ENCODE data around the gene PERM1.
A peak's percentile ranks its signal among the peaks of the same experiment; 100 is the strongest.
"Not testable (repeated sequence)": the region's sequence is repeated elsewhere in the genome, so short reads cannot be mapped to it uniquely, and the experiment has no call there.

PERM1 gene

DNA sequence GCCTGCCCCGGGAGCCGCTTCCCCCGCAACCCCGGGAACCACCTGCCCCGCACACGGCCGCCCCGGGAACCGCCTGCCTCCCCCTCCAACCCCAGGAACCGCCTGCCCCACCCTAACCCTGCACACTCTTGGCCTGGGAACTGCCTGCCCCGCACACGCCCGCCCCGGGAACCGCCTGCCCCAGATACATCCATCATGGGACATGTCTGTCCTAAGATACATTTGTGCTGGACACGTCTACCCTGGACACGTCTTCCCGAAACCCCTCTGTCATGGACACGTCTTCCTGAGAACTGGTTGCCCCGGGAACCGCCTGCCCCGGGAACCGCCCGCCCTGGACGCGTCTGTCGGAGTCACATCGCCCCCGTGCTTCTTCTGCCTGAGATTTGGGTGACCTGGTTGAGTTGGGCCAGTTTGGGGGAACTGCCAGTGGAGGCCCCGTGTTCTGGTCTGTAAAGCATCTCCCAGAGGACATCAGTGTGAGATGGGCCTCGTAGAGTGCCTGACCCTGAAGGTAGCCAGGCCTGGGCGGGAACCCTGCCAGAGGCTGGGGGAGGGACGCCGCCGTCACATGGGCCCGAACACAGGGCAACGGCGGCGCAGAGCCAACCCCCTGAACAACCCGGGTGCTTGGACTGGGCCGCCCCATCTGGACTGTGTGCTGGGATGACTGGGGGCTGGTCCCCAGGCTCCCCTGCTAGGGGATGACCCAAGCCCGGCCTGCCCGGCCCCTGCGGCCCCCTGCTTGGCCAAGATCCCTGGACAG lies 3.6 kb downstream of the PERM1 start:
- no peak for DNase-seq (ENCODE audit: low read depth)

DNA sequence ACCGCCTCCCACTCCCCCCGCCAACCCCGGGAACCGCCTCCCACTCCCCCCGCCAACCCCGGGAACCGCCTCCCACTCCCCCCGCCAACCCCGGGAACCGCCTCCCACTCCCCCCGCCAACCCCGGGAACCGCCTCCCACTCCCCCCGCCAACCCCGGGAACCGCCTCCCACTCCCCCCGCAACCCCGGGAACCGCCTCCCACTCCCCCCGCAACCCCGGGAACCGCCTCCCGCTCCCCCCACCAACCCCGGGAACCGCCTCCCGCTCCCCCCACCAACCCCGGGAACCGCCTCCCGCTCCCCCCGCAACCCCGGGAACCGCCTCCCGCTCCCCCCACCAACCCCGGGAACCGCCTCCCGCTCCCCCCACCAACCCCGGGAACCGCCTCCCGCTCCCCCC lies 5.1 kb downstream of the PERM1 start:
- not testable (repeated sequence) for DNase-seq (ENCODE audit: low read depth)

DNA sequence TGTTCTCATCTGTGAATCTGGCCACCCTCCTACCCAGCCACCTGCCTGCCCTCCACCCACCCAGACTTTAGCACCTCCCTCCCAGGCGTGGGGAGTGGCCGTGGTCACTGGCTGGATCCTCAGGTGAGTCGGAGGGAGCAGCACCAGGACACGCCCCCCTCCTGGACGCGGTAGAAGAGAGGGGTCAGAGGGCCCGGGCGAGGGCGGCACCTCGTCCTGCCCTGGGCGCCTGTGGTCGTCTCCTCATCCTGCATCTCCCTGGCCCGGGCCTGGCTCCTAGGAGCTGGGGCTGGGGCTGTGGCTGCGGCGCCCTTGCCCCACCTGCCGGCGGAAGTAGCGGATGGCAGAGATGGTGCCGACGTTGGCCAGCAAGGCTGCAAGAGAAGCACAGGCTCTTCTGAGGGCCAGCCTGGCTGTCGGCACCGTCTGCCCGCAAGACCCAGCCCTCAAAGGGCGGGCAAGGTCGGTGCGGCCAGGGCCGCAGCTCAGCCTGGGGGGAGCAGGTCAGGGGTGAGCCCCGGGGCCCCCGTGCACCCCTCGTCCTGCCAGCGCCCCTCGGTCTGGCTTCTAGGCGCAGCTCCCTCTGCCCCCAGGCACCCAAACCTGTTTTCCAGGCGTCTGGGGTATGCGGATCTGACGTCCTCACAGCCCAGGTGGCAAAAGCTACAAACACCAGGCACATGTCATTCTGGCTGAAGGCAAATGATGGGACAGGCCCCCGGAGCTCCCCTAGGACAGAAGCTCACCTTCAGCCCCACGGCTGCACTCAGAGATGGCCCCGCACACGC lies 5.8 kb downstream of the PERM1 start:
- peak; percentile 47 for DNase-seq (ENCODE audit: low read depth)

DNA sequence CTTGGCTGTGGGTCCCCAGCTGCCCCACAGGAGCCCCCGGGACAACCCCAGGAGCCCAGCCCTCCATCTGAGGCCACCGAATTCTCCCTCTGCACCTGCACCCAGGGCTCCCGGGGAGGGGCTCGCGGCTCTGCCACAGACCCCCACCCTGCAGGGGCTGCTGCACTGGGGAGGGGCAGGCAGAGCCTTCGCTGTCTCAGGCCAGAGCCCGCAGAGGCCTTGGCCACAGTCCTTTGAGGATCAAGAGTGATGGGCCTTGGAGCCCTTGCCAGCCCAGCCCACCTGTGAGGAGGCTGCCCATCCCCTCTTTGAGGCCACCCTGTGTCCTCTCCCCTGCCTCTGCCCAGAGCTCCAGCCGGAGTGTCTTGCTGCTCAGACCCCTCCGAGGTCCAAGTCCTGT lies 6.5 kb downstream of the PERM1 start:
- no peak for DNase-seq (ENCODE audit: low read depth)

DNA sequence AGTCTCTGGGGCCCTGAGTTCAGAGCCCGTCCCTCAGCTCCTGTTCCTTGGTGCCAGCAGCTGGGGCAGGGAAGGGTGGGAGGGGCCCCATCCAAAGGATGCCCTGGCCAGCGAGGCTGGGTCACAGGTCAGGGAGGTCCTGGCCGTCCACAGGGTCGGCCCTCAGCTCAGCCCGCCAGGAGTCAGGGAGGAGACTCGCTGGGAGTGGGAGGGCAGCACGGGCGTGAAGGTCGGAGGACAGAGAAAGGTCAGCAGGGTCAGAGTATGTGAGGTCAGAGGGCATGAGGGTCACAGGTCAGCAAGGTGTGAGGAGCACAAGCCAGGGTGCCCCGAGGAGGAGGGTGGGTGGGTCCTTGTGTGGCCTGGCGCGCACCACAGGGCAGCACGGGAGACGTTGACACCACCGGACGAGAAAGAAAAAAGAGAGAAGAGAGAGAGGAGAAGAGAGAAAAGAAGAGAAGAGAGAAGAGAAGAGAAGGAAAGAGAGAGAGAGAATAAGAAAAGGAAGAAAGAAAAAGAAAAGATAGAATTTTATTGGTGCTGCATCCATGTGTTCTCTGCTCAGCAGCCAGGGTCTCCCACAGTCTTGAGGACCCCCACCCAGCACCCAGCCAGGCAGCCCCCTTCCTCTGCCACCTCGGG lies 7.1 kb downstream of the PERM1 start:
- DNase-seq (ENCODE audit: low read depth), result no peak

GRCh38 chr1:974293-974640 lies 7.6 kb downstream of the PERM1 start:
- DNase-seq (ENCODE audit: low read depth), result no peak

- no peak for DNase-seq (ENCODE audit: low read depth)
These were observed 8.2 kb downstream of the PERM1 start for GRCh38 chr1:973459-974292.

GRCh38 chr1:972726-973458 lies 9.0 kb downstream of the PERM1 start:
- no peak for DNase-seq (ENCODE audit: low read depth)

GRCh38 chr1:971751-972506 lies 10.0 kb downstream of the PERM1 start:
- no peak for DNase-seq (ENCODE audit: low read depth)

DNA sequence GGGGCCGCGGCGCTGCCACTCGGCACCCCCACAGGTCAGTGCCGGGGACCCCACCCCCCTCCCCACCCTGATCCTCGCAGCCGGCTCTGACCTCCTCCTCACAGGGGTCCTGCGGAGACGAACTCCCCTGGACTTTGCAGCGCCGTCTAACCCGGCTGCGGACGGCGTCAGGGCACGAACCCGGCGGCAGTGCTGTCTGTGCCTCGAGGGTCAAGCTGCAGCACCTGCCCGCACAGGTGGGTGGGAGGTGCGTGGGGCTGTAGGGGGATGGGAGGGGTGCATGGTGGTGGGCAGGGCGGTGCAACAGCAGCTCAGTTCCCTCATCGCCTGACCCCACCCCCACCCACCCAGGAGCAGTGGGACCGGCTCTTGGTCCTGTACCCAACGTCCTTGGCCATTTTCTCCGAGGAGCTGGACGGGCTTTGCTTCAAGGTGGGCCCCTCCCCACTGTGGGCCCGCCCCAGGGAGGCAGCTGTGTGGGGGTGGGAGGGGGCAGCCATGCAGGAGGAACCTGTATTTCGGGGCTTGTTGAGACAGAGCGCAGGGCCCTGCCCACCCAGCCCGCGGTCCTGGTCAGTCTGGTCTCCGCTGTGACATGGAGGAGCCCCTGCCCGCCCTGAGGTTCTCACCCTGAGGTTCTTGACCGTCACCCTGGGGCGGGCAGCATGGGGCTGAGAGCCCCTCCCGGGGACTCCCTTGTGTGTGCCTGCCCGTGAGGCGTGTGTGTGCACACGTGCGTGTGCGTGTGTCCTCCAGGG lies 10.7 kb downstream of the PERM1 start:
- no peak for DNase-seq (ENCODE audit: low read depth)

- no peak for DNase-seq (ENCODE audit: low read depth)
These were observed 11.5 kb downstream of the PERM1 start for GRCh38 chr1:970242-970972.

- no peak for DNase-seq (ENCODE audit: low read depth)
These were observed 12.5 kb downstream of the PERM1 start for GRCh38 chr1:969260-969855.

GRCh38 chr1:967466-968343 lies 14.2 kb downstream of the PERM1 start:
- DNase-seq (ENCODE audit: low read depth), result no peak

DNA sequence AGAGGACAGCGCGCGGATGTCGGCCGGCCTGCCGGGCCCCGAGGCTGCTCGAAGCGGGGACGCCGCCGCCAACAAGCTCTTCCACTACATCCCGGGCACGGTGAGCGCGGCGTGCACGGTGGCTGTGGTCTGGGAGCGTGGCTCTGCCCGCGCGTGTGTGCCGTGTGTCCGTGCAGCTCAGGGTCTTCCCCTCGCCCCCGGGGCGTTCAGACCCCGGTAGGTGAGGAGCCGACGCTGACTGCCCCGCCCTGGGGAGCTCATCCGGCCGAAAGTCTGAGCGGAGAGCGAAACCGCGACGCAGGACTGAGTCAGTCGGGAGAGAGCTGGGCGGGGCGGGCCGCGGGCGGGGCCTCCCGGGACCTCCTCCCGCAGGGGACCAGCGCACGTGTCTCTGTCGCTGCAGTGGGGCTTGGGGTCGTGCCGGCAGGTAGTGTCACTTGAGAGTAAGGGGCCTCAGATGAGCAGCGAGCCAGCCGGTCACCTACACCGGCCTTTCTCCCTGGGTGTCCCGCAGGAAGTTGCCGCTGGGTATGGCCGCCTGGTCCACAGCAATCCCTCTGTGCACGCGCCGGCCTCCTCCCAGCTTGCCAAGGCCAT lies 15.1 kb downstream of the PERM1 start:
- DNase-seq (ENCODE audit: low read depth), result peak; percentile 74

GRCh38 chr1:966135-966703 lies 15.7 kb downstream of the PERM1 start, which contains the start of gene PLEKHN1:
Gene PLEKHN1, plus strand, starts transcription at chr1:966482. Its CDS starts 50 bp downstream, at chr1:966532.
- DNase-seq (ENCODE audit: low read depth), result no peak

DNA sequence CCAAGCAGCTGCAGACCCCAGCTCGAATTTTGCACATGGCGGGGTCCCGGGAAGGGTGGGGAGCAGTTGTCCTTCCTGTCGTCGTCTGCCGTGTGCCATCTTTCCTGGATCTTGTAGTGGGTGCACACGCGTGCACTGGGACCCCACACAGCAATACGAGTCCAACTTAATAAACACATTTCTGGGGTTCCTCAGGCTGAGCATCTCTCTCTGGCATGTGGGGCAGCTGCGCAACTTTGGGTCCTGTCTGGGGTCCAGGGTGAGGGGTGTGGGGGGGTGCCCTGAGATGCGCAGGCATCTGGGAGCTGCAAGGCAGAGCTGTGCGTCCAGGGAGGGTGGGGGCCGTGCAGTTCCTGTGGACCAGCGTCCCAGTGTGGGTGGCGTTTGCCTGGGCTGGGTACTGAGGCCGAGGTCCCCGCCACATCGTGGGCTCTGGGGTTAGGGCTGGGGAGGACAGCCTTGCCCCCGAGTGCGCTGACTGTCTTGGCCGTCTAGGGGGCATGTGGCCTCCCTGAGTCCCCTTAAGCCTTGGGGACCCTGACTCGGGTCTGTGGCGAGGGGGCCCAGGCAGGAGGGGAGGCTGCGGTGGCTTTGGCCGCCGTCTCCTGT lies 16.3 kb downstream of the PERM1 start:
- DNase-seq (ENCODE audit: low read depth), result no peak

All from activated T-helper 9 cell treated with anti-CD3 and anti-CD28 coated beads, Interleukin-2, amount 50 U/mL, for 16 hours (primary cell).